Measurements from ENCODE around the gene TEX14.

- TF ChIP-seq CTCF (IDR thresholded peaks at IDR 0.05): no peak
- TF ChIP-seq POLR2A (IDR thresholded peaks at IDR 0.05): no peak
Measured at GRCh38 chr17:58557981-58558380, 133.9 kb downstream of the TEX14 start.
